BLaER1 (cell line): ENCODE results near the gene ADAMTSL3.
"Not testable (repeated sequence)": the region's sequence is repeated elsewhere in the genome, so short reads cannot be mapped to it uniquely, and the experiment has no call there.

ENCODE experiments used
- H3K27ac ChIP-seq: shearing (Covaris generic); formaldehyde crosslinking; 2 replicates; pipeline ENCODE4 v1.8.1; 2022
- H3K27me3 ChIP-seq: shearing (Covaris generic); formaldehyde crosslinking; 2 replicates; pipeline ENCODE4 v1.8.1; 2022
- H3K36me3 ChIP-seq: shearing (Covaris generic); formaldehyde crosslinking; 2 replicates; pipeline ENCODE4 v1.8.1; 2022
- H3K4me1 ChIP-seq: shearing (Covaris generic); formaldehyde crosslinking; 2 replicates; pipeline ENCODE4 v1.8.1; 2022
- H3K4me2 ChIP-seq: shearing (Covaris generic); formaldehyde crosslinking; 2 replicates; pipeline ENCODE4 v1.8.1; 2022
- H3K4me3 ChIP-seq: shearing (Covaris generic); formaldehyde crosslinking; 2 replicates; pipeline ENCODE4 v1.8.1; 2022
- H3K9ac ChIP-seq: shearing (Covaris generic); formaldehyde crosslinking; 2 replicates; pipeline ENCODE4 v1.8.1; 2022
- H3K9me3 ChIP-seq: shearing (Covaris generic); formaldehyde crosslinking; 2 replicates; pipeline ENCODE4 v1.8.1; 2022
- H4K20me1 ChIP-seq: shearing (Covaris generic); formaldehyde crosslinking; 2 replicates; pipeline ENCODE4 v1.8.1; 2022
- Cebpa-rat ChIP-seq: shearing (Covaris generic); IDR thresholded peaks from 2 replicates; pipeline ENCODE4 v1.8.1; 2022

The ADAMTSL3 gene

GRCh38 chr15:84034578-84035398, 380.9 kb downstream of the ADAMTSL3 start:
- H3K27ac ChIP-seq: no peak overlapping the region
- 0 out of 2 replicates have a peak, but pooled peaks cover under 1% of the 10 kb centered on the region for H3K9me3 ChIP-seq
- H3K36me3 ChIP-seq: no peaks in the 10 kb centered on the region
- no peak overlapping the region for H3K4me2 ChIP-seq
- H3K4me3 ChIP-seq: no peak overlapping the region
- no peak overlapping the region for H3K9ac ChIP-seq
- no peaks in the 10 kb centered on the region for H3K27me3 ChIP-seq
- no peaks in the 10 kb centered on the region for H4K20me1 ChIP-seq
- H3K4me1 ChIP-seq: no peaks in the 10 kb centered on the region
- no peak for TF ChIP-seq Cebpa-rat

DNA sequence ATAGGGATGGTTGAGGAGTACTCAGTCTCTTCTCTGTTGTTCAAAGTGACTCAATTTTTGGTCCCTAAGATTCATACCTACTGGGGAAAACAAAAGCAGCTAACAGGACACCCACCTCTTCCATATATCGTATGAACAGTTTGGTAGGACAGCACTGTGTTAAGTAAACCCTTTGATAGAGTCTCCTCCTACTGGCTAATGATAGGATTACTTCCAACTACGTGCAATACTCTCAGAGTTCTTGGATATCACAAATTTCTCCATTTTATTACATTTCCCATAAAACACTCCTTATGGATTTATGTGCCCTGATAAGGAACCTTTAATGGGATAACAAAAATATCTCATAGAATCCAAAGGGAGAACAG, 381.5 kb downstream of the ADAMTSL3 start:
- Histone ChIP-seq H4K20me1 (no peaks in the 10 kb centered on the region), H3K4me2 (no peak overlapping the region), H3K4me1 (no peaks in the 10 kb centered on the region), H3K4me3 (no peak overlapping the region), H3K36me3 (no peaks in the 10 kb centered on the region), H3K9me3 (no peaks in the 10 kb centered on the region), H3K27me3 (no peaks in the 10 kb centered on the region), H3K27ac (no peak overlapping the region), H3K9ac (no peak overlapping the region)
- TF ChIP-seq Cebpa-rat: no peak

DNA sequence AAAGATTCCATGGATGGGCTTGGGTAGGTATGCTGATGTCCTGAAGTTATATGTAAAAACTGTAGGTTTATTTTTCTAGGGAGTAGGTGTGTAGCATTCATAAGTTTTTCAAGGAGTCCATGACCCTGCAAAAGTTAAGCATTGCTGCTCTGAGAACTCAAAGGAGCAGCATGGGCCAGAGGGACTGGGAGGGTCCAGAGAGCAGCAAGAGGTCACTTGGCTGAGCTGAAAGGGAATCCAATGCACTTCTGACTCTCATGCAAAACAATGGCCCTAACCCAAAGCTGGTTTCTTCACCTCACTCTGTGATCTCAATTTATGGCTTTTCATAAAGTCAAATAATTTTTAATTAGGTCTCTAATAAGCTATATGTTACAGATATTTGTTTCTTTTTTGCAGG, 383.4 kb downstream of the ADAMTSL3 start:
- Histone ChIP-seq H3K4me2 (no peak overlapping the region), H3K36me3 (no peaks in the 10 kb centered on the region), H3K27me3 (no peaks in the 10 kb centered on the region), H3K4me3 (no peak overlapping the region), H3K9me3 (no peaks in the 10 kb centered on the region), H4K20me1 (no peaks in the 10 kb centered on the region), H3K4me1 (no peaks in the 10 kb centered on the region), H3K9ac (no peak overlapping the region), H3K27ac (no peak overlapping the region)
- TF ChIP-seq Cebpa-rat: no peak

- H4K20me1 ChIP-seq, H3K4me2 ChIP-seq, H3K4me3 ChIP-seq: not testable (repeated sequence)
These were observed 388.6 kb downstream of the ADAMTSL3 start for GRCh38 chr15:84042434-84043056.

GRCh38 chr15:84046064-84046637, 392.2 kb downstream of the ADAMTSL3 start:
- no peak overlapping the region for H3K4me3 ChIP-seq
- no peak overlapping the region for H3K27ac ChIP-seq
- H3K9ac ChIP-seq: no peak overlapping the region
- no peaks in the 10 kb centered on the region for H4K20me1 ChIP-seq
- H3K4me1 ChIP-seq: no peaks in the 10 kb centered on the region
- no peaks in the 10 kb centered on the region for H3K36me3 ChIP-seq
- H3K27me3 ChIP-seq: no peaks in the 10 kb centered on the region
- H3K4me2 ChIP-seq: no peak overlapping the region
- no peak for TF ChIP-seq Cebpa-rat
- H3K9me3 ChIP-seq: peaks cover 11% of the 10 kb centered on the region

More at GRCh38 chr15:84042434-84043056, 388.6 kb downstream of the ADAMTSL3 start:
- H3K9ac ChIP-seq, H3K4me1 ChIP-seq, H3K36me3 ChIP-seq, H3K27ac ChIP-seq, H3K27me3 ChIP-seq: not testable (repeated sequence)
- H3K9me3 ChIP-seq: peaks cover 11% of the 10 kb centered on the region

DNA sequence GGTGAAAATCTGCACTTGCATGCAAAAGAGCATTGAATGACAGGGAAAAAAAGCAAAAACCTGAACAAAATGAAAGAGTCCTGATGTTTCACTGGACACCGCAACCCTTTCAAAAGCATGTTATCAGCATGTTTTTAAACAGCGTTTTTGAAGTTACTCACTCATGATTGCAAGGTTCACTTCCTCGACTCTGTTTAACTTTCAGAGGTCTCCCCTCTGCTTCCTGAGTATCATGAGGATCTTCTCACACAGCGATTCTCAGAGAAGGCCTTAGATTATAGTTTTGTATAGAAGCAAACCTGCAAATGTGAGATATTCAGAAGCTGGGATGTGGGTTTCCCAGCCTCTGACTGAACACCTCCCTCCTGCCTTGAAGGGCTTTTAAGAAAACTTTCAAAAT, 395.6 kb downstream of the ADAMTSL3 start:
- not testable (repeated sequence) for H3K4me2 ChIP-seq, H3K4me3 ChIP-seq, H4K20me1 ChIP-seq, H3K27me3 ChIP-seq, H3K27ac ChIP-seq, H3K36me3 ChIP-seq, H3K4me1 ChIP-seq, H3K9ac ChIP-seq
- peaks cover 11% of the 10 kb centered on the region for H3K9me3 ChIP-seq

DNA sequence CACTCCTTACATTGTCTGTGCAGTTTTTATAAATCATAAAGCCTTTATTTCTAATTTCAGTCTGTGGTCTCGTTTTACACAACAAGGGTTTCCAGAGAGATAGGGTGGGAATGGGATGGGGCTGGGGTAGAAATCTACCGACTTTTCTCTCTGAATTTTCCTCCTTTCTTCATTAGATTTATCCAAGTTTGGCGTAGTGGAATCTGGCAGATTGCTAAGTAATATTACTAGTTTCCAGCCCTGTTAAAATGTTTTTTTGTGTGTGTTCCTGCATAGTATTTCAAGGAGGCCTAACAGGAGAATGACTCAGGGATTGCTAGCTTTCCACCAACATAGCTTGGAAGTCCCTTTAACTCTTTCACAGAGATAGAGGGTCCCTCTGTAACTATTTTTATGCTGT, 396.2 kb downstream of the ADAMTSL3 start:
- Histone ChIP-seq H3K36me3 (no peaks in the 10 kb centered on the region), H3K4me2 (no peak overlapping the region), H3K9ac (no peak overlapping the region), H3K4me3 (no peak overlapping the region), H4K20me1 (no peaks in the 10 kb centered on the region), H3K9me3 (peaks cover 11% of the 10 kb centered on the region), H3K4me1 (no peaks in the 10 kb centered on the region), H3K27me3 (no peaks in the 10 kb centered on the region), H3K27ac (no peak overlapping the region)
- no peak for TF ChIP-seq Cebpa-rat

GRCh38 chr15:84051146-84051545, 397.2 kb downstream of the ADAMTSL3 start:
- H3K9me3 ChIP-seq: peaks cover 11% of the 10 kb centered on the region

GRCh38 chr15:84054544-84054943, 400.6 kb downstream of the ADAMTSL3 start:
- H3K4me3 ChIP-seq, H3K36me3 ChIP-seq, H3K27ac ChIP-seq, H3K9ac ChIP-seq, H3K4me2 ChIP-seq, H3K27me3 ChIP-seq, H4K20me1 ChIP-seq, H3K4me1 ChIP-seq: not testable (repeated sequence)
- peaks cover 14% of the 10 kb centered on the region for H3K9me3 ChIP-seq

More at GRCh38 chr15:84051146-84051545, 397.2 kb downstream of the ADAMTSL3 start:
- H3K27ac ChIP-seq, H3K4me3 ChIP-seq, H4K20me1 ChIP-seq, H3K27me3 ChIP-seq, H3K9ac ChIP-seq, H3K4me2 ChIP-seq, H3K4me1 ChIP-seq, H3K36me3 ChIP-seq: not testable (repeated sequence)

DNA sequence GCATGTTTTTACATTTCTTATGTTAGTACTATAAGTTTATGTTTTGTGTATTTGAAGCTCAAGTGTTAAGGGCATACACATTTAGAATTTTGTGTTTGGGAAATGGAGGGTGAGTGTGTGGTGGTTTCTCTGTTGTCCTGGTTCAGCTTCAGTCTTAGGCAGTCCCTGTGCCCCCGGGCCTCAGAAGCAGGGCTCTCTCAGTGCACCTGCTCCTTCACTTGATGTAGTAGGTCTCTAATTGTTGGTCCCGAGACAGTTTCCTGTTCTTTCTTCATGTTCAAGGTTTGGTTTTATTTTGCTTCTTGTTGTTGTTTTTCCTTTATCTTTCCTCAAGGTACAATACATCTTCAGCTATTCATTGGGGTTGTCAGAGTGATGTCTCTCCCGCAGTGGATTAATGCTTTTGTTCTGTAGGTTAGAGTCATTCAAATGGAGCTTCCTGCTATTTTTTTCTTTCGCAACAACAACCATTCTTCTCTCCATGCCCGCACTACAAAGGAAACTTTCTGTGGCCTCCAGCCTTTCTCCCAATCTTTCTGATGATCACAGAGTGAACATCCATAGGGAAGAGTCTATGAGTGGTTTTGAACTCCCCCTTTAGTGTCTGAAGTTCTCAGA, 403.9 kb downstream of the ADAMTSL3 start:
- no peak for TF ChIP-seq Cebpa-rat
- no peak overlapping the region for H3K4me3 ChIP-seq

GRCh38 chr15:84063674-84064073, 409.8 kb downstream of the ADAMTSL3 start:
- H3K27me3 ChIP-seq, H3K27ac ChIP-seq, H4K20me1 ChIP-seq, H3K9ac ChIP-seq, H3K4me1 ChIP-seq, H3K4me3 ChIP-seq, H3K4me2 ChIP-seq, H3K36me3 ChIP-seq: not testable (repeated sequence)
- H3K9me3 ChIP-seq: peaks cover 26% of the 10 kb centered on the region

More for the DNA sequence above, 403.9 kb downstream of the ADAMTSL3 start:
- Histone ChIP-seq H3K36me3 (no peaks in the 10 kb centered on the region), H3K4me1 (no peaks in the 10 kb centered on the region), H4K20me1 (no peaks in the 10 kb centered on the region), H3K27me3 (no peaks in the 10 kb centered on the region), H3K9ac (no peak overlapping the region), H3K9me3 (peaks cover 15% of the 10 kb centered on the region), H3K27ac (no peak overlapping the region), H3K4me2 (no peak overlapping the region)

DNA sequence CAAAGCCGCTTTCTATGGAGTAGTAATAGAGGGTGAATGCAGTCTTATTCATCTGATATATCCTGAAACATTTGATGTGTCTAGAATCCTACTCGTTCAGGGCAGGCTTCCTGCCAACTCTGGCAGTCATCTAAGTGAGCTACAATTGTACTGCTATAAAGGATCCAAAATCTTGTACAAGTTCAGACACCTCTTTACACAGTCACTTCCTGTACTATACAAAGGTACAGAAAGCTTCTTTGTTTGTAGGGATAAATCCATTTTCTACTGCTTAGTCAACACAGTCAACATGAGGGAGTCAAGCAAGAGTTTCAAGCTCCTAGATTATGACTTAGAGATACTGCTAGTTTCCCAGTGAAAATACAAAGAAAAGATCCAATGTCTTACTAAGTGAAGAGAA, 414.8 kb downstream of the ADAMTSL3 start:
- not testable (repeated sequence) for H3K4me2 ChIP-seq, H3K27me3 ChIP-seq, H4K20me1 ChIP-seq, H3K4me1 ChIP-seq, H3K9ac ChIP-seq, H3K4me3 ChIP-seq, H3K36me3 ChIP-seq, H3K27ac ChIP-seq
- H3K9me3 ChIP-seq: peaks cover 16% of the 10 kb centered on the region

- not testable (repeated sequence) for H3K27me3 ChIP-seq, H3K36me3 ChIP-seq, H3K4me3 ChIP-seq, H3K9me3 ChIP-seq, H3K27ac ChIP-seq, H3K9ac ChIP-seq, H3K4me1 ChIP-seq, H4K20me1 ChIP-seq, H3K4me2 ChIP-seq
These were observed 424.1 kb downstream of the ADAMTSL3 start for GRCh38 chr15:84078038-84078437.
